Measurements from ENCODE around the gene RANBP10. TPM values are rescaled to one million over a fixed set of nuclear protein-coding genes. Genes with fewer than 3 reads are reported as not detected.

The RANBP10 gene
- total RNA-seq, 1 experiment from 2014 or later: 15.6 TPM

- no peaks in the 10 kb centered on the region for H3K23me2 ChIP-seq (ENCODE audit: insufficient read length, low read depth, low read length, poor library complexity, severe bottlenecking)
- H3K79me1 ChIP-seq (ENCODE audit: insufficient read depth, low read depth, low read length, poor library complexity, severe bottlenecking): no peaks in the 10 kb centered on the region
- no peaks in the 10 kb centered on the region for H3K9me3 ChIP-seq (ENCODE audit: control insufficient read depth, low read depth, low read length)
- H3K36me3 Mint-ChIP-seq (ENCODE audit: insufficient read depth in 1 of 3, low read depth in 3 of 3): peaks cover 20 to 43% (median 36%) of the 10 kb centered on the region in 3 experiments
- H3K27me3 Mint-ChIP-seq (ENCODE audit: low read depth): no peaks in the 10 kb centered on the region
- H3K27ac Mint-ChIP-seq: no peak overlapping the region
- no peak overlapping the region for H2AK5ac ChIP-seq (ENCODE audit: insufficient read length, low read length)
- H3K27ac ChIP-seq (ENCODE audit: insufficient read length, low read depth, low read length): no peak overlapping the region
- no peak overlapping the region for H2AFZ ChIP-seq (ENCODE audit: low read length)
- H3K4ac ChIP-seq (ENCODE audit: low read depth, low read length): no peak overlapping the region
- no peak overlapping the region for H2BK120ac ChIP-seq (ENCODE audit: low read depth, low read length, poor library complexity, severe bottlenecking)
- no peak overlapping the region for H4K91ac ChIP-seq (ENCODE audit: insufficient read length, low read depth, low read length)
- no peak overlapping the region for H4K5ac ChIP-seq (ENCODE audit: insufficient read length, low read depth, low read length)
- no peaks in the 10 kb centered on the region for H3K4me1 ChIP-seq (ENCODE audit: insufficient read depth, low read length)
- DNase-seq: no peak
- H3K18ac ChIP-seq (ENCODE audit: insufficient read length, low read depth, low read length): no peak overlapping the region
- H3K4me1 Mint-ChIP-seq: no peaks in the 10 kb centered on the region
- H3K23ac ChIP-seq (ENCODE audit: insufficient read length, low read depth, low read length): no peak overlapping the region
- no peak overlapping the region for H3K9ac ChIP-seq (ENCODE audit: extremely low read depth, insufficient read length, low read length)
- no peaks in the 10 kb centered on the region for H3K9me3 Mint-ChIP-seq
- H2BK12ac ChIP-seq (ENCODE audit: insufficient read length, low read depth, low read length): no peak overlapping the region
- no peak overlapping the region for H3T11ph ChIP-seq (ENCODE audit: low read length)
- no peaks in the 10 kb centered on the region for H4K20me1 ChIP-seq (ENCODE audit: control insufficient read depth, insufficient read depth, insufficient read length)
- H3K79me2 ChIP-seq (ENCODE audit: insufficient read depth, low read length): no peaks in the 10 kb centered on the region
- no peak overlapping the region for H3K4me3 Mint-ChIP-seq
- no peak overlapping the region for H2BK20ac ChIP-seq (ENCODE audit: low read depth, low read length, poor library complexity, severe bottlenecking)
- no peak overlapping the region for H2BK5ac ChIP-seq (ENCODE audit: insufficient read length, low read length)
- H3K56ac ChIP-seq (ENCODE audit: insufficient read length, low read depth, low read length): no peak overlapping the region
- H3K4me2 ChIP-seq (ENCODE audit: insufficient read depth, insufficient read length, low read length): no peak overlapping the region
- no peak for TF ChIP-seq CTCF (conservative IDR thresholded peaks at IDR 0.05)
- H3K27me3 ChIP-seq (ENCODE audit: insufficient read depth, low read length): no peaks in the 10 kb centered on the region
- H2BK15ac ChIP-seq (ENCODE audit: low read depth, low read length): no peak overlapping the region
- H3K14ac ChIP-seq (ENCODE audit: insufficient read depth, low read length): no peak overlapping the region
- no peak overlapping the region for H4K8ac ChIP-seq (replicated peaks; ENCODE audit: insufficient read length, low read depth, low read length)
- no CpG with 5 or more reads among the region's 14 CpGs for WGBS (ENCODE audit: extremely low coverage, insufficient read length, low lambda C conversion rate)
These were observed 76.6 kb downstream of the RANBP10 start for GRCh38 chr16:67729636-67730248.
